GM12878 (cell line): ENCODE data around the gene DDX49. TPM values are rescaled to one million over a fixed set of nuclear protein-coding genes. Genes with fewer than 3 reads are reported as not detected.

Source experiments
- ATAC-seq: fragments of 200-7000 bp; cut with Tn5 transposase; 3 replicates; pipeline ENCODE4 v1.9.1; 2020; ENCODE audit warnings: mild to moderate bottlenecking, moderate library complexity
- BruUV-seq: library from RNA; stranded (reverse); fragments of 400-500 nt; replicated peaks from 2 replicates; lab custom pipeline; 2021; lab: Mats Ljungman, UMichigan
- CTCF ChIA-PET: fragments of 300-600 bp; sonication (Branson Sonifier 250); formaldehyde crosslinking; extraction: SDS; loops from one replicate; lab custom pipeline; 2021; ENCODE audit warnings: inconsistent platforms; lab: Yijun Ruan, JAX
- POLR2A ChIA-PET: fragments of 350-600 bp; formaldehyde crosslinking; extraction: SDS; loops from one replicate; lab custom pipeline; 2021; ENCODE audit warnings: inconsistent platforms; lab: Charles Lee
- RAD21 ChIA-PET: fragments of 300-600 bp; sonication (Branson Sonifier 250); formaldehyde crosslinking; loops from one replicate; lab custom pipeline; 2023; ENCODE audit warnings: antibody characterized with exemption; ENCODE audit not compliant: unreplicated experiment; lab: Charles Lee
- SMC1A ChIA-PET: fragments of 300-600 bp; sonication (Branson Sonifier 250); formaldehyde crosslinking; loops from one replicate; lab custom pipeline; 2023; ENCODE audit not compliant: unreplicated experiment, uncharacterized antibody; lab: Charles Lee
- DNase-seq: peaks from one replicate; pipeline ENCODE4 v3.0.0-alpha.2; 2011; ENCODE audit warnings: low read depth, low spot score
- FAIRE-seq: peaks from 3 replicates; lab custom pipeline; 2011; peaks lifted over from hg19 to GRCh38; lab: Jason Lieb, UNC
- H2AFZ ChIP-seq: 2 replicates; pipeline ENCODE4 v1.6.0; 2011; ENCODE audit warnings: low read depth, low read length, control low read depth; ENCODE audit not compliant: control insufficient read depth
- H3K27ac ChIP-seq: 2 replicates; pipeline ENCODE4 v1.5.1; 2011; ENCODE audit warnings: control low read depth; ENCODE audit not compliant: control insufficient read depth, insufficient read depth
- H3K27me3 ChIP-seq, 2 experiments: replicated peaks in 1 of 2; 2 replicates each; pipeline versions ENCODE4 v1.6.0 to v1.6.1; 2011; ENCODE audit warnings: low read length in 1 of 2; ENCODE audit not compliant: control insufficient read depth in 2 of 2, insufficient read depth in 2 of 2
- H3K36me3 ChIP-seq, 2 experiments: 2 replicates each; pipeline ENCODE4 v1.5.1; 2011; ENCODE audit warnings: low read length in 1 of 2; ENCODE audit not compliant: control insufficient read depth in 2 of 2, insufficient read depth in 2 of 2
- H3K4me1 ChIP-seq: 2 replicates; pipeline ENCODE4 v1.6.1; 2011; ENCODE audit warnings: mild to moderate bottlenecking, low read length, moderate library complexity, mixed read lengths; ENCODE audit not compliant: control insufficient read depth, insufficient read depth
- H3K4me2 ChIP-seq: 2 replicates; pipeline ENCODE4 v1.6.0; 2011; ENCODE audit warnings: control low read depth; ENCODE audit not compliant: control insufficient read depth, insufficient read depth
- H3K4me3 ChIP-seq: fragments of 200-600 bp; sonication (generic); 2 replicates; pipeline ENCODE4 v1.5.1; 2016
- H3K79me2 ChIP-seq: 2 replicates; pipeline ENCODE4 v1.6.0; 2011; ENCODE audit warnings: low read length; ENCODE audit not compliant: control insufficient read depth, insufficient read depth
- H3K9ac ChIP-seq: 2 replicates; pipeline ENCODE4 v1.8.0; 2011; ENCODE audit warnings: low read length, control low read depth, mixed read lengths; ENCODE audit not compliant: control insufficient read depth, insufficient read depth
- H3K9me3 ChIP-seq: replicated peaks from 3 replicates; pipeline ENCODE4 v1.5.1; 2011; ENCODE audit warnings: mild to moderate bottlenecking, low read length; ENCODE audit not compliant: control insufficient read depth, insufficient read depth
- H4K20me1 ChIP-seq: 2 replicates; pipeline ENCODE4 v1.6.0; 2011; ENCODE audit not compliant: control insufficient read depth, insufficient read depth
- BACH1 ChIP-seq: fragments of 450-650 bp; IDR thresholded peaks from 2 replicates; pipeline ENCODE4 v1.6.1; 2017; ENCODE audit warnings: mild to moderate bottlenecking, borderline replicate concordance
- MTA2 ChIP-seq: fragments of 450-650 bp; IDR thresholded peaks from 2 replicates; pipeline ENCODE4 v1.6.1; 2016; ENCODE audit warnings: low read depth, mild to moderate bottlenecking, moderate library complexity
- RFX5 ChIP-seq: IDR thresholded peaks from 2 replicates; pipeline ENCODE4 v1.6.1; 2011; ENCODE audit warnings: low read depth, low read length, improper control_type of control experiment
- SMAD5 ChIP-seq: IDR thresholded peaks from 2 replicates; pipeline ENCODE4 v1.6.1; 2016; ENCODE audit warnings: antibody characterized with exemption, low read depth
- TARDBP ChIP-seq: IDR thresholded peaks from 2 replicates; pipeline ENCODE4 v1.6.1; 2016; ENCODE audit warnings: borderline replicate concordance
- WGBS: methylation state at CpG from one replicate; pipeline ENCODE4 v1.1.6; 2016; ENCODE audit warnings: low lambda C conversion rate; ENCODE audit not compliant: insufficient replicate concordance, insufficient coverage; ENCODE audit errors: missing lambda C conversion rate; 5-methylcytosine and 5-hydroxymethylcytosine counted together
- in situ Hi-C: fragments of 300-500 bp; cut with MboI; formaldehyde crosslinking; loops from 9 replicates; pipeline ENCODE4 v1.14.3; 2018; ENCODE audit warnings: mixed read lengths
- intact Hi-C: fragments of 100-400 bp; cut with micrococcal nuclease; formaldehyde crosslinking; loops from one replicate; pipeline ENCODE4 v1.14.2; 2022; ENCODE audit not compliant: unreplicated experiment
- polyA plus RNA-seq, 11 experiments: library from polyadenylated mRNA; depleted of rRNA in 4 of 11; unstranded in 6 of 11; stranded (reverse) in 5 of 11; fragments of >200 nt; fragmentation: Nextera tagmentation in 4 of 11; fragmentation: Illumina TruSeq in 1 of 11; extraction: Ambion mirVana in 4 of 11; extraction: Trizol in 1 of 11; gene quantifications; 1 replicate in 1 of 11; 2 replicates in 10 of 11; pipeline versions ENCODE4 v1.2.1 to v1.2.3, GENCODE V29; 2011 to 2016; ENCODE audit warnings: inconsistent platforms in 2 of 11, missing spikeins in 2 of 11, low read depth in 1 of 11
- total RNA-seq, 4 experiments: library from RNA; depleted of rRNA in 3 of 4; stranded (reverse); fragments of >200 nt in 3 of 4; fragmentation: Illumina TruSeq in 1 of 4; extraction: Trizol in 1 of 4; gene quantifications; 2 replicates each; pipeline versions ENCODE4 v1.2.1 to v1.2.3, GENCODE V29; 2013 to 2021
- TF ChIP-seq, protein P1 (sequence below): fragments of 450-650 bp; conservative IDR thresholded peaks from 2 replicates; pipeline ENCODE4 v1.6.1; 2017; ENCODE audit warnings: mild to moderate bottlenecking, moderate library complexity
- TF ChIP-seq, protein P2 (sequence below): fragments of 450-650 bp; IDR thresholded peaks from 2 replicates; pipeline ENCODE4 v1.6.1; 2017; ENCODE audit warnings: mild to moderate bottlenecking, low read depth, inconsistent platforms; ENCODE audit not compliant: poor library complexity, severe bottlenecking

Gene DDX49
- total and polyA plus RNA-seq, 10 of the 15 experiments (the other 5 are each of a cell fraction or from before 2014, with no cell fraction given), result 0.58 to 102 (median 48.1) TPM

DNA sequence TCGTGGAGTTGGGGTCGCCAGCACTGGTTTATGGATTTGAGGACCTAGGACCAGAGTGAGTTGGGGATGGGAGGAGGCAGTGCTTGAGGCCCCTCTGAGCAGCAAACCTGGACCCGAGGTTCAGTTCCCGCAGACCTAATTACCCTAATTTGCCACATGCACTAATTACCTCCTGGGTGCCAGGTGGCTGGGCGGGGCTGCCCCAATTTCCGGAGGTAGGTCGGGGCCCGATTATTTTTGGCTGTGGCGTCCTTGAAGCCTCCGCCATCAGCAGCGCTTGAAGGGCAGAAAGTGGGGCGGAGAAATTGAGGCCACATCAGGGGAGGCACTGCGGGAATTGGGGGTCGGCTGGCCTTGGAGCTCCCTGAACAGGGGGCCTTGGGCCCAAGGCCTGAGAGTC is 27.4 kb downstream of the DDX49 start:
- no peak overlapping the region for H3K9ac ChIP-seq

More for the DNA sequence above, 27.4 kb downstream of the DDX49 start:
- H3K79me2 ChIP-seq, result no peaks in the 10 kb centered on the region
- no TSS peak for BruUV-seq
- H3K9me3 ChIP-seq, result no peaks in the 10 kb centered on the region
- TF ChIP-seq BACH1 (no peak), SMAD5 (no peak), RFX5 (no peak), TARDBP (no peak), MTA2 (peak; percentile 44)
- TF ChIP-seq, protein P1, sequence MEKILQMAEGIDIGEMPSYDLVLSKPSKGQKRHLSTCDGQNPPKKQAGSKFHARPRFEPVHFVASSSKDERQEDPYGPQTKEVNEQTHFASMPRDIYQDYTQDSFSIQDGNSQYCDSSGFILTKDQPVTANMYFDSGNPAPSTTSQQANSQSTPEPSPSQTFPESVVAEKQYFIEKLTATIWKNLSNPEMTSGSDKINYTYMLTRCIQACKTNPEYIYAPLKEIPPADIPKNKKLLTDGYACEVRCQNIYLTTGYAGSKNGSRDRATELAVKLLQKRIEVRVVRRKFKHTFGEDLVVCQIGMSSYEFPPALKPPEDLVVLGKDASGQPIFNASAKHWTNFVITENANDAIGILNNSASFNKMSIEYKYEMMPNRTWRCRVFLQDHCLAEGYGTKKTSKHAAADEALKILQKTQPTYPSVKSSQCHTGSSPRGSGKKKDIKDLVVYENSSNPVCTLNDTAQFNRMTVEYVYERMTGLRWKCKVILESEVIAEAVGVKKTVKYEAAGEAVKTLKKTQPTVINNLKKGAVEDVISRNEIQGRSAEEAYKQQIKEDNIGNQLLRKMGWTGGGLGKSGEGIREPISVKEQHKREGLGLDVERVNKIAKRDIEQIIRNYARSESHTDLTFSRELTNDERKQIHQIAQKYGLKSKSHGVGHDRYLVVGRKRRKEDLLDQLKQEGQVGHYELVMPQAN, result no peak
- TF ChIP-seq, protein P2, sequence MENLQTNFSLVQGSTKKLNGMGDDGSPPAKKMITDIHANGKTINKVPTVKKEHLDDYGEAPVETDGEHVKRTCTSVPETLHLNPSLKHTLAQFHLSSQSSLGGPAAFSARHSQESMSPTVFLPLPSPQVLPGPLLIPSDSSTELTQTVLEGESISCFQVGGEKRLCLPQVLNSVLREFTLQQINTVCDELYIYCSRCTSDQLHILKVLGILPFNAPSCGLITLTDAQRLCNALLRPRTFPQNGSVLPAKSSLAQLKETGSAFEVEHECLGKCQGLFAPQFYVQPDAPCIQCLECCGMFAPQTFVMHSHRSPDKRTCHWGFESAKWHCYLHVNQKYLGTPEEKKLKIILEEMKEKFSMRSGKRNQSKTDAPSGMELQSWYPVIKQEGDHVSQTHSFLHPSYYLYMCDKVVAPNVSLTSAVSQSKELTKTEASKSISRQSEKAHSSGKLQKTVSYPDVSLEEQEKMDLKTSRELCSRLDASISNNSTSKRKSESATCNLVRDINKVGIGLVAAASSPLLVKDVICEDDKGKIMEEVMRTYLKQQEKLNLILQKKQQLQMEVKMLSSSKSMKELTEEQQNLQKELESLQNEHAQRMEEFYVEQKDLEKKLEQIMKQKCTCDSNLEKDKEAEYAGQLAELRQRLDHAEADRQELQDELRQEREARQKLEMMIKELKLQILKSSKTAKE, result no peak
- TF ChIP-seq, all 136 proteins: peak for 1
- Histone ChIP-seq H2AFZ (peak overlapping the region; percentile 23), H3K27me3 (0 out of 4 replicates have a peak, but pooled peaks cover 0 to under 1% of the 10 kb centered on the region in 2 experiments), H3K36me3 (no peaks in the 10 kb centered on the region), H3K27ac (no peak overlapping the region), H4K20me1 (no peaks in the 10 kb centered on the region), H3K4me2 (0 out of 2 replicates have a peak overlapping the region, but pooled peaks have one; percentile 13), H3K4me3 (no peak overlapping the region), H3K4me1 (peaks cover 14% of the 10 kb centered on the region)
- ChIA-PET POLR2A (no interaction called here), CTCF (no interaction called here), RAD21 (interaction anchor here (1.4 kb wide), 1 partner anchor 10 kb away, joined by 5 read pairs; no protein-coding TSS in a partner anchor), SMC1A (interaction anchor here (1.6 kb wide), 1 partner anchor 27 kb away, joined by 3 read pairs; the partner anchor contains the start of genes COPE and DDX49)
- in situ Hi-C loops (no loop called here), intact Hi-C loops (no loop called here)
- ATAC-seq (peak; percentile 25; the same call in 2 of the 3 replicates), FAIRE-seq (no peak), DNase-seq (no peak)
- WGBS, result 36% methylated on average over 14 of the region's 14 CpGs
